Parathyroid adenoma (tissue), 2 donors: Measurements from ENCODE around the gene ACVR1B.

Experiments
- H2AFZ ChIP-seq: fragments of 300-600 bp; sonication (generic); one replicate; pipeline ENCODE4 v1.7.0; 2017; ENCODE audit warnings: antibody characterized with exemption, mild to moderate bottlenecking
- H3K27ac ChIP-seq: fragments of 300-600 bp; sonication (generic); one replicate; pipeline ENCODE4 v1.7.0; 2017
- H3K27me3 ChIP-seq: fragments of 300-600 bp; sonication (generic); one replicate; pipeline ENCODE4 v1.7.0; 2017; ENCODE audit warnings: low read length; ENCODE audit not compliant: control insufficient read depth, insufficient read depth
- H3K36me3 ChIP-seq: fragments of 300-600 bp; sonication (generic); one replicate; pipeline ENCODE4 v1.7.0; 2017; ENCODE audit warnings: low read length; ENCODE audit not compliant: control insufficient read depth, insufficient read depth
- H3K4me1 ChIP-seq: fragments of 300-600 bp; sonication (generic); one replicate; pipeline ENCODE4 v1.7.0; 2017; ENCODE audit warnings: control low read depth
- H3K4me2 ChIP-seq: fragments of 300-600 bp; sonication (generic); one replicate; pipeline ENCODE4 v1.7.0; 2017; ENCODE audit warnings: low read length
- H3K4me3 ChIP-seq: fragments of 300-600 bp; sonication (generic); one replicate; pipeline ENCODE4 v1.7.0; 2017; ENCODE audit warnings: low read depth, low read length
- H3K79me2 ChIP-seq: fragments of 300-600 bp; sonication (generic); one replicate; pipeline ENCODE4 v1.7.0; 2017; ENCODE audit warnings: control low read depth
- H3K9ac ChIP-seq: fragments of 300-600 bp; sonication (generic); one replicate; pipeline ENCODE4 v1.7.0; 2017; ENCODE audit warnings: mild to moderate bottlenecking
- H3K9me3 ChIP-seq: fragments of 300-600 bp; sonication (generic); one replicate; pipeline ENCODE4 v1.7.0; 2017; ENCODE audit warnings: low read length; ENCODE audit not compliant: control insufficient read depth
- CTCF ChIP-seq: fragments of 300-600 bp; sonication (generic); IDR thresholded peaks from one replicate; pipeline ENCODE4 v1.7.0; 2017; ENCODE audit warnings: antibody characterized with exemption, mild to moderate bottlenecking
- donor health status: primary hyperparathyroidism.

Gene ACVR1B

GRCh38 chr12:51980051-51980808 lies 28.7 kb downstream of the ACVR1B start:
- TF ChIP-seq CTCF: peak; percentile 98
- Histone ChIP-seq H3K36me3 (no peaks in the 10 kb centered on the region), H3K4me1 (peaks cover 25% of the 10 kb centered on the region), H2AFZ (no peak overlapping the region), H3K79me2 (peaks cover 38% of the 10 kb centered on the region), H3K9me3 (no peaks in the 10 kb centered on the region), H3K9ac (no peak overlapping the region), H3K4me2 (no peak overlapping the region), H3K4me3 (no peak overlapping the region), H3K27ac (no peak overlapping the region), H3K27me3 (no peaks in the 10 kb centered on the region)

GRCh38 chr12:51980809-51981127 lies 29.3 kb downstream of the ACVR1B start:
- Histone ChIP-seq H3K27ac (no peak overlapping the region), H3K27me3 (no peaks in the 10 kb centered on the region), H3K4me1 (peaks cover 22% of the 10 kb centered on the region), H2AFZ (no peak overlapping the region), H3K36me3 (no peaks in the 10 kb centered on the region), H3K79me2 (peaks cover 33% of the 10 kb centered on the region), H3K4me2 (no peak overlapping the region), H3K4me3 (no peak overlapping the region), H3K9ac (no peak overlapping the region), H3K9me3 (no peaks in the 10 kb centered on the region)
- TF ChIP-seq CTCF: no peak

GRCh38 chr12:51984657-51985056 lies 33.2 kb downstream of the ACVR1B start:
- H3K79me2 ChIP-seq: peaks cover 24% of the 10 kb centered on the region
- H3K36me3 ChIP-seq: no peaks in the 10 kb centered on the region
- no peak overlapping the region for H3K4me2 ChIP-seq
- no peak for TF ChIP-seq CTCF
- H3K27me3 ChIP-seq: no peaks in the 10 kb centered on the region
- no peak overlapping the region for H3K9ac ChIP-seq
- H3K4me3 ChIP-seq: no peak overlapping the region
- peaks cover 3% of the 10 kb centered on the region for H3K4me1 ChIP-seq
- no peak overlapping the region for H3K27ac ChIP-seq
- H2AFZ ChIP-seq: no peak overlapping the region
- no peaks in the 10 kb centered on the region for H3K9me3 ChIP-seq

- H3K9ac ChIP-seq: no peak overlapping the region
- no peak for TF ChIP-seq CTCF
- H3K4me1 ChIP-seq: no peaks in the 10 kb centered on the region
- H3K36me3 ChIP-seq: no peaks in the 10 kb centered on the region
- no peak overlapping the region for H2AFZ ChIP-seq
- H3K4me3 ChIP-seq: no peak overlapping the region
- H3K4me2 ChIP-seq: no peak overlapping the region
- H3K27me3 ChIP-seq: no peaks in the 10 kb centered on the region
- H3K27ac ChIP-seq: no peak overlapping the region
- H3K79me2 ChIP-seq: peaks cover 18% of the 10 kb centered on the region
- no peaks in the 10 kb centered on the region for H3K9me3 ChIP-seq
Measured at GRCh38 chr12:51985154-51985835, 33.8 kb downstream of the ACVR1B start.
